NOMO-1 (cell line): ENCODE data around the gene COLEC12.
A peak's percentile ranks its signal among the peaks of the same experiment; 100 is the strongest.

Experiments used
- DNase-seq, 2 experiments: peaks; one replicate each; lab custom pipeline; 2025; ENCODE audit not compliant: unreplicated experiment in 2 of 2; lab: John Stamatoyannopoulos, UW

COLEC12 gene

GRCh38 chr18:476251-476664 lies 24.2 kb downstream of the COLEC12 start:
- no peak for DNase-seq

- DNase-seq: no peak
Observed at GRCh38 chr18:475202-476031, 25.1 kb downstream of the COLEC12 start.

GRCh38 chr18:474416-474815 lies 26.1 kb downstream of the COLEC12 start:
- no peak for DNase-seq

- no peak for DNase-seq
Observed at GRCh38 chr18:473802-474201, 26.7 kb downstream of the COLEC12 start.

- no peak for DNase-seq
Observed at GRCh38 chr18:471716-472115, 28.8 kb downstream of the COLEC12 start.

GRCh38 chr18:470661-471501 lies 29.6 kb downstream of the COLEC12 start:
- peak; percentile 70 to 91 for DNase-seq

GRCh38 chr18:468955-469790 lies 31.3 kb downstream of the COLEC12 start:
- DNase-seq: peak in 1 of 2 experiments; percentile 8

GRCh38 chr18:463827-464541 lies 36.5 kb downstream of the COLEC12 start:
- DNase-seq: peak; percentile 82 to 86

DNA sequence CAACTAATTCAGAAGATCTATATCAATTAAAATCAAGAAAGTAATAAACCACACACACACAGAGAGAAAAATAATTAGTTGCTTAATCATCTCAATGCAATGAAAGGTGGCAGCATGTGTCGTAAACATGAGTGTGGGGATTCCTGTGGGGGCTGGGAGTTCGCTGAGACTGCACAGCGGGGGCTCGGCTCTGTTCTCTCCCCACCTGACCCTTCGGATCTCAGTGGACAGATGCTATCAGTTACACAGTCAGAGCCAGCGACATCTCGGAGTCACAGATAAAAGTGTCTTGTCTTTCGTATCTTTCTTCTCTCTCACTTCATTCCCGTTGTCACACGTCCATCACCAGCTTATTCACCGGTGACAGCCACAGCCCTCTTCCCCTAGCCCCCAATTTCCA lies 37.1 kb downstream of the COLEC12 start:
- no peak for DNase-seq

DNA sequence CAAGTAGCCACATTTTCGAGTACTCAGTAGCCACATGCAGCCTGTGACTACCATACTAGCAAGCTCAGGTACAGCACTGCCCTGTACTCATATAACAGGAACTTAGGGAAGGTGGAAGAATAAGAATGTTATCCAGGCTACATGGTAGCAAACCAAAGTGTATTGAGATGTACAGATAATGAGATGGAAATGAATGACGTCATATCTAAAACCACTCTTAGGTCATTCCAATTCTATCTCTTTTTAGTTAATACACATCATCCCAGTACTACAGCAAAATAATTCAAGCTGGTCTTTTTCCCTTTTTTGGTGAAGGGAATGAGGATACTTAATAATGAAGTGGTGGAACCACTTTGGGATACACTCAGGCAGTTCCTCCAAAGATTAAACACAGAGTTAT lies 38.7 kb downstream of the COLEC12 start:
- no peak for DNase-seq

DNA sequence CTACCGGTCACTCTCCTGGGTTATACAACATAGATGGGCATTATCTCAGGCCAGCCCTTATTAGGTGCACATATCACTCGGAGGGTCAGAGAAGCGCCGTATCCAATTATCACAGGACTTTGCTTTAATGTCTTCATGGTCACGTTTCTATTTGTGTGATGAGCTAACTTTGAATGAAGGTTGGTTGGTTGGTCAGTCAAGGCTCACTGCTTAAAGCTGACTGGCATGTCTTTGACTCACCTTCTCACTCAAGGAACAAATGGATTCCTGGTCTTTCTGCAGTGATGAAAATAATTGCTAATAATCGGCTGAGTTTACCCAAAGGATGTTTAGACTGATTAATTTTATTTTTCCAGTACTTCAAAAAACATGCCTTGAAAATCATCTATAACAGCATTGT lies 39.7 kb downstream of the COLEC12 start:
- no peak for DNase-seq

GRCh38 chr18:459814-460593 lies 40.5 kb downstream of the COLEC12 start:
- no peak for DNase-seq

DNA sequence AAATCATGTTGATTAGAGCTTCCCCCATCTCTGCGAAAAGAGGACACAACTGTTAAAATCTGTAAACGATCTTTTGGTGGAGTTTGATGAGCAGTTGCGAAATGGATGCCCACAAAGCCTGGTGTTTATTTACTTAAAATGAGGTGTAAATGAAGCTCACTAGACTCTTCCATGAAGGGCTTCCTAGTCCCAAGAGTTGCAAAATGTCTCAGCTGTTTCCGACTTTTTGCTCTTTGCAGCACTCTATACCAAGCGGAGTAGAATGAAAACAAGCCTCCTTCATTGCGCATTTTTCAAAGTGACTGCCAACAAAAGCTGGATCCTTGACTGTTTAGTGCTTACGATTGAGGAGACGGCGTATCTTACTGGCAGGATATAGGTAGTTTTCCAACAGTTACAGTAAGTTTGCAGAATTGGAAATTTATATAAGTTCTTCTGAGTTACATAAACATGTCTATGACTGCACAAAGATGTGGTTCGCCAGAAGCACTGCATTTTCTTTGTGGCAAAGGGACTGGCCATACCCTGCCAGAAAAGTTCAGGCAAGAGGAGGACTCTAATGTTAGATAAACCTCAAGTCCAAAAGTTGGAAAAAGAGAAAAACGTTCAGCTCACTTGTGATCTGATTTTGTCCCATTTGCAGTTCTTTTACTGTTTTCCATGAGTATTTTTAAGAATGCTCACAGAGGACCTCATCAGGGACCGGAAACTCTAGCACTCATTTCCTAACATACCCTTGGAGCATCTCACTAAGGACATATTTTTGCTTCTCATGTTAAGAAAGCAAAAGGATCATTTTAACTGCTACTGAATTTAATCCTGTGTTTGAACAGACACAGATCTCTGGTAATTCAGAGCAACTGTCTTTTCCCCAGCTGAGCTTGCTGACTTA lies 42.7 kb downstream of the COLEC12 start:
- DNase-seq: peak; percentile 29 to 76

DNA sequence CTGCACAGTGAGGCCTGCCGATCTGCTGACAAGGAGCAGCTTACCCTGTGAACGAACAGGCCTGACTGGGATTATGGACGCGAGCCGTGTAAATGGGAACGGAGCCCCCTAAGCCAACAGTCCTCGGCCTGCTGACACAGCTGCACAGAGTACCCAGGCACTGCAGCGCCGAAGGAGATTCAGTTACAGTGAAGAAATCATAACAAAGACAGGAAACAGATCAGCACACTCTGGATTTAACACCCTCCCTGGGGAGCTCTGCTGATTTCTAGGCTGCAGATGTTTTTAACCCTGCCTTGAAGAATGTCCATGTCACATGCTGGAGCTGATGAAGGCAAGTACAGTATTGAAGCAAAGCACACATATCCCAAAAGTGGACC lies 43.4 kb downstream of the COLEC12 start:
- DNase-seq: peak; percentile 19 to 76

DNA sequence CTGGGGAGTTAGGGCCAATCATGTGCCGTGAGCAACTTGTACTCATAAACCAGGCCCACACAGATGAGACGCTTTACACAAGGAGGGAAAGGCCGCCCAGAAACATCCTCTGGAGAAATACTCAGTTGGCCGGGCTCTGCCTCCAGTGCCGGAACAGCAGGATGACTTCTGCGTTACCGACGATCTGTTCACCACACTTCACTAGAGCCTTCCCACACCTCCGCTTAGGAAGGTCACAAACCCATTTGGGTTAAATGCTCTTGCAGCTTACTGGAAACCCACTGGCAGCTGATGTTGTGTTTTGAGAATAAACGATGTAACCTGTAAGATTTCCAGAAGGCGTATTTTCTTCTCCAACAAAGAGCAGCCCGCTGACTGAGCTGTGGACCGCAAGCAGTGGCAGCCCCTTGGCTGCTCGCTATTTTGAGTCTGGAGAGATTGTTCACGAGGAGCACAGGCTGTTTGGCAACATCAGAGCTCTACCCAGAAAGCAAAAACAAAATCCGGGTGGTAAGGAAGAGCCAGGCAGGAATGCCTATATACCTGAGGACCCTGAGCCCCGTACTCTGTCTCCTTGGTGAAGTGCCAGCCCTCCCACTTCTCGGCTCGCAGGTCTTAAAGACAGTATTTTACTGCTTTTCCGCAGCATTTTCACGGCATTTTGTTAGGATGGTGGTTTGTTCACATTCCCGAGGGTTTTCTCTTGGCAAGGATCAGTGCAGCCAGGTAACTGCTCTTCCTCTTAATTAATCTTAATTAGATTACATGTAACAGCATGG lies 44.0 kb downstream of the COLEC12 start:
- DNase-seq: no peak

GRCh38 chr18:453400-453799 lies 47.1 kb downstream of the COLEC12 start:
- DNase-seq: no peak

DNA sequence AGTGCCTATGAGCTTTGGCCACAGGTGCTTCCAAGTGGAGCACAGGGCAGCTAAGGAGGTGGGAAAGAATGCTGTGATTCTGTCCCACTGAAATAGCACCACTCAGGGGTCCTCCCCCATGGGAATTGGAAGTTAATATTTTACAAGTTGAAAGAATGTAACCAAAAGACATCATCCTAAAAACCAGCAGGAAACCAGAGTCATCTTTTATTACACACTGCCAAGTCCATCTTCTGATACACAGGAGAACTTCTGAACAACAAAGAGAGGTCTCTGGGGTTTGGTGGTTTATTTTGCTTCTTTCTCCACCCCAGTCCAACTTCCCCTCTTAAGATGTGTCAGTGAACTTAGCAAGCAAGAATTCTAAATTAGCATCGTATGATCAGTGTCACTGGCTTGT lies 47.7 kb downstream of the COLEC12 start:
- peak; percentile 7 to 49 for DNase-seq

DNA sequence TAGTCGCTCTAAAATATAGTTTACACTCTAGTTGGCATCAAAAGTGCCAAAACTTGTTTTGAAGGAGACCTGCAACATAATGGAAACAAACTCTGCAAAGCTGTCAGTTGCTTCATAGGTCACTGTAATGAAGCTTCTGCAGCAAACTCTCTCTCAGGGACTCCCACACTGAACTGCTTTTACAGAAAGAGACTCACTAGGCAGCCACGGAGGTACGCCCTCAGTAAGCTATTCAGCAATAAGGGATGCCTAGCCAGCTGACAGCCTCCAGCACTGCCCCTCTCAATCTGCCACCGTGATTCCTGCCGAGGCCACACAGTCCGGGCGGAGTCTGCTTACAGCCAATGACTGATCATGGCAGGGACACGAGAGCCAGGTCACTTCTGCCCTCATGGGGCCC lies 51.1 kb downstream of the COLEC12 start:
- DNase-seq: no peak
